MCF 10A (cell line): Measurements from ENCODE around the gene ADCY5. TPM values are rescaled to one million over a fixed set of nuclear protein-coding genes. Genes with fewer than 3 reads are reported as not detected.

ENCODE experiments used
- BruUV-seq: library from RNA; stranded (reverse); fragments of 400-500 nt; replicated peaks from 2 replicates; lab custom pipeline; 2021; lab: Mats Ljungman, UMichigan
- CTCF ChIA-PET: fragments of 300-600 bp; sonication (Branson Sonifier 250); formaldehyde crosslinking; extraction: SDS; loops from one replicate; lab custom pipeline; 2021; ENCODE audit warnings: antibody characterized with exemption, inconsistent platforms; lab: Yijun Ruan, JAX
- POLR2A ChIA-PET: fragments of 300-600, 350-650 bp; sonication (Branson Sonifier 250); formaldehyde crosslinking; extraction: SDS; loops from one replicate; lab custom pipeline; 2020; ENCODE audit warnings: antibody characterized with exemption, inconsistent platforms; lab: Yijun Ruan, JAX
- DNase-seq: peaks from one replicate; pipeline ENCODE4 v3.0.0-alpha.2; 2018; ENCODE audit not compliant: unreplicated experiment
- H3K27ac Mint-ChIP-seq: one replicate; pipeline ENCODE4 v1.8.0; 2022; ENCODE audit warnings: mild to moderate bottlenecking, low read depth, mixed read lengths; ENCODE audit not compliant: unreplicated experiment
- H3K27me3 Mint-ChIP-seq: one replicate; pipeline ENCODE4 v1.8.0; 2022; ENCODE audit warnings: mixed read lengths; ENCODE audit not compliant: insufficient read depth, unreplicated experiment
- H3K36me3 Mint-ChIP-seq: one replicate; pipeline ENCODE4 v1.8.0; 2022; ENCODE audit warnings: mild to moderate bottlenecking, moderate library complexity, mixed read lengths; ENCODE audit not compliant: insufficient read depth, unreplicated experiment
- H3K4me1 Mint-ChIP-seq: one replicate; pipeline ENCODE4 v1.8.0; 2022; ENCODE audit warnings: mixed read lengths; ENCODE audit not compliant: insufficient read depth, unreplicated experiment
- H3K4me3 Mint-ChIP-seq: one replicate; pipeline ENCODE4 v1.8.0; 2022; ENCODE audit warnings: mild to moderate bottlenecking, moderate library complexity, mixed read lengths; ENCODE audit not compliant: unreplicated experiment
- H3K9me3 Mint-ChIP-seq: one replicate; pipeline ENCODE4 v1.8.0; 2022; ENCODE audit warnings: mixed read lengths; ENCODE audit not compliant: unreplicated experiment
- intact Hi-C: fragments of 100-400 bp; cut with micrococcal nuclease; formaldehyde crosslinking; loops from 2 replicates; pipeline ENCODE4 v1.14.1; 2022
- total RNA-seq: library from RNA; stranded (reverse); gene quantifications from 2 replicates; pipeline ENCODE4 v1.2.3, GENCODE V29; 2022
- TF ChIP-seq, protein P1 (sequence below): fragments of 200-600 bp; IDR thresholded peaks from one replicate; pipeline ENCODE4 v1.8.0; 2022; ENCODE audit warnings: antibody characterized with exemption, mild to moderate bottlenecking; ENCODE audit not compliant: unreplicated experiment

Gene ADCY5
- total RNA-seq, 1 experiment from 2014 or later: not detected

DNA sequence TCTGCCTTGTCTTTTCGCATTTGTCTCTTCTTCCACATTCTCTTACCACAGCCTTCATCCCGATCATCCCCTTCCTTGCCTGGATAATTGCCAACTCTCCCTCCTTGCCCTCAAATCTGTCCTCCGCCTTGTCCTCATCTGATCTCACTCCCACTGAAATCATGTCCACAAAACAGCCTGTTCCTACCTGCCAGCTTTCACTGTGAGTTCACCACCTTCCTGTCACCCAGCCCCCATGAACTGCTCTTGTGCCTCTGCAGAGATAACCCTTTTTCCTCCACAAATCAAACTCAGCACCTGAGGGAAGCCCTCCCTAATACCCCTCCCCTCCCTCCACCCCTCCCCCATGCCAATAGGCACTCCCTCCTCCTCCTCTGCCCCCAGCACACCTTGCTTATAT, 4.8 kb upstream of the ADCY5 start:
- no peak for DNase-seq
- intact Hi-C loops: no loop called here
- Mint-ChIP-seq H3K27ac (no peak overlapping the region), H3K9me3 (no peaks in the 10 kb centered on the region), H3K4me3 (no peak overlapping the region), H3K36me3 (no peaks in the 10 kb centered on the region), H3K27me3 (peaks cover 52% of the 10 kb centered on the region), H3K4me1 (peaks cover 11% of the 10 kb centered on the region)
- ChIA-PET POLR2A (interaction anchor here (1.3 kb wide), 1 partner anchor 53 kb away, joined by 4 read pairs; no protein-coding TSS in a partner anchor), CTCF (interaction anchor here (0.6 to 1.5 kb wide), 2 partner anchors 75 to 124 kb away, joined by 4 to 7 read pairs; no protein-coding TSS in a partner anchor)
- no TSS peak for BruUV-seq
- TF ChIP-seq, protein P1, sequence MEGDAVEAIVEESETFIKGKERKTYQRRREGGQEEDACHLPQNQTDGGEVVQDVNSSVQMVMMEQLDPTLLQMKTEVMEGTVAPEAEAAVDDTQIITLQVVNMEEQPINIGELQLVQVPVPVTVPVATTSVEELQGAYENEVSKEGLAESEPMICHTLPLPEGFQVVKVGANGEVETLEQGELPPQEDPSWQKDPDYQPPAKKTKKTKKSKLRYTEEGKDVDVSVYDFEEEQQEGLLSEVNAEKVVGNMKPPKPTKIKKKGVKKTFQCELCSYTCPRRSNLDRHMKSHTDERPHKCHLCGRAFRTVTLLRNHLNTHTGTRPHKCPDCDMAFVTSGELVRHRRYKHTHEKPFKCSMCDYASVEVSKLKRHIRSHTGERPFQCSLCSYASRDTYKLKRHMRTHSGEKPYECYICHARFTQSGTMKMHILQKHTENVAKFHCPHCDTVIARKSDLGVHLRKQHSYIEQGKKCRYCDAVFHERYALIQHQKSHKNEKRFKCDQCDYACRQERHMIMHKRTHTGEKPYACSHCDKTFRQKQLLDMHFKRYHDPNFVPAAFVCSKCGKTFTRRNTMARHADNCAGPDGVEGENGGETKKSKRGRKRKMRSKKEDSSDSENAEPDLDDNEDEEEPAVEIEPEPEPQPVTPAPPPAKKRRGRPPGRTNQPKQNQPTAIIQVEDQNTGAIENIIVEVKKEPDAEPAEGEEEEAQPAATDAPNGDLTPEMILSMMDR: no peak

DNA sequence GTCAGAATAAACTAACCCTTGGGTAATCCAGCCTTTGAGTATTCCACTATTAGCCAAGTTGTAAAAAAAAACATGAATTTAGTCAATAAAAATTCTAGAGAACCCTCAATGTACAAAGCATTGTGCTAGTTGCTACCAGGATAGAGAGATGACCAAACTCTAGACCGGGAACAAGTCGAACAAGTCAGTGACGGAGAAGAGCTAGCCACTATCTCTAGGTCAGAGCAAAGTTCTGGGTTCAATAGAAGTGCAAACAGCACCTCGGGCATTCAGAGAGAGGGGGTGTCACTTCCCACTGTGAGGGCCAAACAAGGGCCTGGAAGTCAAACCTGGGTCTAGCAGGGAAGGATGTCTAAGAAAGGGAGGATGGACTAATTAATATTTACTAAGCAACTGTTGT, 2.3 kb upstream of the ADCY5 start:
- H3K36me3 Mint-ChIP-seq: no peaks in the 10 kb centered on the region
- intact Hi-C loops: no loop called here
- peaks cover 46% of the 10 kb centered on the region for H3K27me3 Mint-ChIP-seq
- no peak overlapping the region for H3K27ac Mint-ChIP-seq
- no peak overlapping the region for H3K4me3 Mint-ChIP-seq
- TF ChIP-seq, protein P1: no peak
- DNase-seq: no peak
- no TSS peak for BruUV-seq
- no peaks in the 10 kb centered on the region for H3K9me3 Mint-ChIP-seq
- POLR2A ChIA-PET: no interaction called here
- CTCF ChIA-PET: no interaction called here
- H3K4me1 Mint-ChIP-seq: peaks cover 5% of the 10 kb centered on the region

DNA sequence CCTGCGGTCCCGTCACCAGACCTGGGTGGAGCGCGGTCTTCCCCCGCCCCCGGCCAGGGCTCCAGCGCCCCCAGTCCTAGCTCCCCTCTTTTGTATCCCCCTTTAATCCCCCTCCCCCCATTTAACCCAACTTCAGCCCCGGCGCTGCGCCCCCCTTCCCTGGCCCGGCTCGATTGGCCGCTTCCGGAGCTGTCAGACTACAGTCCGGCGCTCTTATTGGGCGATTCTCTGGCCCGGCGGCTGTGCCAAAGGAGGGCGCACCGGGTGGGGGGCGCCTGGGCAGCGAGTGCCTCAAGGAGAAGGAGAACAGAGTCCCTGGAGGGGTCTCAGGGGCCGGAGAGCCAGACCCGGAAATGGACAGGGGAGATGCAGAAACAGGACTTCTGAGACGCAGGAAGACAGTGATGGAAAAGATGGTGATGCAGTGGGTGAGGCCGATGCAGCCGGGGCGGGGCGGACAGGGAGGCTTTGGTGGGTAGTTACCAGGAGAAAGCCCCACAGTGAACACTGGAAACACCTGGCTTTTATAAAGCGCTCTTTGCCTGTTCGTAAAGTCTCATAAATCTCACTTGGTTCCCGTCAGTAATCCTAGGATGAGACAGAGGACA, 1.2 kb upstream of the ADCY5 start:
- intact Hi-C loops: no loop called here
- Mint-ChIP-seq H3K4me1 (peaks cover 5% of the 10 kb centered on the region), H3K27me3 (peaks cover 57% of the 10 kb centered on the region), H3K4me3 (no peak overlapping the region), H3K27ac (no peak overlapping the region), H3K36me3 (no peaks in the 10 kb centered on the region), H3K9me3 (no peaks in the 10 kb centered on the region)
- TF ChIP-seq, protein P1: no peak
- POLR2A ChIA-PET: no interaction called here
- CTCF ChIA-PET: no interaction called here
- no TSS peak for BruUV-seq
- DNase-seq: no peak

DNA sequence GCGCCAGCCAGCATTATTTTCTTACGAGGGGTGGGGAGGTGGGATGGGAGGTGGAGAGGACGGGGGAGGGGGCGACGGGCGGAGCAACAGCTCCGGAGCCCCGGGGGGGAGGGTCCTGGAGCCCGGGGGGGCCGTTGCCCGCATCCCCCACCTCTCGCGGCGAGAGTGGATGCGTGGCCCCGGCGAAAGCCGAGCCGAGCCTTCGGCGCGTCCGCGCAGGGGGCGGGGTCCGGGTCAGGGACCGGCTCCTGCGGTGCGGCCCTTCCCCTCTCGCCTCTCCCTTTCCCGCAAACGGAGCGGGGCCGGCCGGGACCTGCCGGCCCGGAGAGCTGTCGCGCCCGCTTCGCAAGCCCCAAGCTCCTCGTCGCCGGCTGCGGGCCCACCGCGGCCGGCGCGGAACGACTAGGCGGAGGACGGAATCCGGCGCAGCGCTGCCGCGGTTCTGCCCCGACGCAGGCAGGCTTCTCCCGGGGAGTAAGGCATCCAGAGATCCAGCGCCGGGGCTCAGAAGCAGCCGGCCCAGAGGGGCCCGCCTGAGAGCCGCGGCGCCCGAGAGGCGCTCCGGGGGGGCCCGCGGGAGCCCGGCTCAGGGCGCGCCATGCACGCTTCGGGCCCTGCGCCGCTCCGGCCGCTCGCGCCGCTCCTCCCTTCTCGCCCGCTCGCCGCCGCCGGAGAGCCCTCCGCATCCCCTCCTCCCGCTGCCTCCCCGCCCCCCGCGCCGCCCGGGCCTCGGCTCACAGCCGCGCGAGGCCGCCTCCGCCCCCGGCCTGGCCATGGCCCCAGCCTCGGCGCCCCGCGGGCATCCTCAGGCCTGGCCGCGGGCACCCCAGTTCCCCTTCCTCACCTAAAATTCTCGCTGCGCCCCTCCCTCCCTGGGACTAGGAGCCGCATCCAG, 459 bp upstream of the ADCY5 start:
- ChIA-PET POLR2A (no interaction called here), CTCF (no interaction called here)
- peaks cover 5% of the 10 kb centered on the region for H3K4me1 Mint-ChIP-seq
- H3K27me3 Mint-ChIP-seq: peaks cover 64% of the 10 kb centered on the region
- no peak overlapping the region for H3K4me3 Mint-ChIP-seq
- H3K9me3 Mint-ChIP-seq: no peaks in the 10 kb centered on the region
- no TSS peak for BruUV-seq
- DNase-seq: no peak
- intact Hi-C loops: no loop called here
- no peak overlapping the region for H3K27ac Mint-ChIP-seq
- no peaks in the 10 kb centered on the region for H3K36me3 Mint-ChIP-seq
- TF ChIP-seq, protein P1: no peak
